Glomerular visceral epithelial cell (primary cell): ENCODE measurements around the gene PRTFDC1.
A peak's percentile ranks its signal among the peaks of the same experiment; 100 is the strongest.

Experiments used
- DNase-seq: peaks from one replicate; pipeline ENCODE4 v3.0.0-alpha.2; 2016; ENCODE audit errors: extremely low spot score

Gene PRTFDC1

DNA sequence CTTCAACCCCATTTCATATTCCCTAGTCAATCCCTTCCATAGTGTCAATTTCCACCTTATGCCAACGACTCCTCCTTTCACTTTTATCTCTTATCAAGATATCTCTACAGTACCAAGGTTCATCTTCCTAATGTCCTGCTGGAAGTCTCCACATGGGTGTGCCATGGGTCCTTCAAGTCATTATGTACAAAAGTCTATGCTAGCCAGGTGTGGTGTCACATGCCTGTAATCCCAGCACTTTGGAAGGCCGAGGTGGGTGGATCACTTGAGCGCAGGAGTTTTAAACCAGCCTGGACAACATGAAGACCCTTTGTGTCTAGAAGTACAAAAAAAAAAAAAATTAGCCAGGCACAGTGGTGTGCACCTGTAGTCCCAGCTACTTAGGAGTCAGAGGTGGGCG, 47.6 kb downstream of the PRTFDC1 start:
- no peak for DNase-seq

DNA sequence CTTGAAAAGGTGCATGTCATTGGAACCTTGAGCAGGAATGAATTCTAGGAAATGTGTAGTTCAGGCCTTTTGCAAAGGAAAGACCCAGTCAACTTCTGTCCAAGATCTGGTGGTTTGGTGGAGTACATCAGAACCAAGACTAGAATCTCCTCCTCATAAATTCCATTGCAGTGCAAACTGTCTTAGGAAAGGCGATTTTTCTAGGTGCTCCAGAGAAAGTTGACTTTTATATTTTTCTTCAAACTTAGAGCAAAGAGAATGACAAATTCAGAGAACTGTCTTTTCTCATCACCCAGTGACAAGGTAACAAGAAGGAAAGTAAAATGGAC, 50.0 kb downstream of the PRTFDC1 start:
- no peak for DNase-seq

DNA sequence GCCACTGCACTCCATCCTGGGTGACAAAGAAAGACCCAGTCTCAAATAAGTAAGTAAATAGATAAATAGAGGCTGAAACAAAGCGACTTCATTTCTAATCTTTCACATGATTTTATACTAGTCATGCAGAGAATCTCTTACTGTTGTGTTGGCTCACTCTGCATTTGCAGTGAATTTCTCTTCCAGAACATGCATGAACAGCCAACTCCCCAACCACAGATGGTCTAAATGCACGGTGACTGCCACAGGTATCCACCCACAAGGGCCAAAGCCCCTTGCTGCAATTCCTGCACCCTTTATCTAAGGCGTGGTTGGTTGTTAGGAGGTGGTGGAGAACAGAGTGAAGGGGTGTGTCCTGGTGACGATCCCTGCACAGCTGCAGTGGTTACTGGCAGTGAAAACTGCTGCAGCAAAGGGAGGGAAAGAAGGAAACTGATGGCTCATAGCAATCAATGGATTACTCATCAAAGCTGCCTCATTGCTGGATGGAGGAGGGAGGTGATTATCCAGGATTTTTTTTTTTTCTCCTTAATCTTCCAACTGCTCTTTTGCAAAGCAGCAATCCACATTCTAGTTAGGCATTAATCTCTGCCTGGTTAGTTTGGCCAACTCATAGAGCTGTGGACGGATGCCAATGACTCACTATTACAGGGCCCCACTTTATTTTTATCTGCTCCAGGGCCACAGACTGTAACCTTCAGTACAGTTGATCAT, 50.6 kb downstream of the PRTFDC1 start:
- DNase-seq = peak; percentile 97

DNA sequence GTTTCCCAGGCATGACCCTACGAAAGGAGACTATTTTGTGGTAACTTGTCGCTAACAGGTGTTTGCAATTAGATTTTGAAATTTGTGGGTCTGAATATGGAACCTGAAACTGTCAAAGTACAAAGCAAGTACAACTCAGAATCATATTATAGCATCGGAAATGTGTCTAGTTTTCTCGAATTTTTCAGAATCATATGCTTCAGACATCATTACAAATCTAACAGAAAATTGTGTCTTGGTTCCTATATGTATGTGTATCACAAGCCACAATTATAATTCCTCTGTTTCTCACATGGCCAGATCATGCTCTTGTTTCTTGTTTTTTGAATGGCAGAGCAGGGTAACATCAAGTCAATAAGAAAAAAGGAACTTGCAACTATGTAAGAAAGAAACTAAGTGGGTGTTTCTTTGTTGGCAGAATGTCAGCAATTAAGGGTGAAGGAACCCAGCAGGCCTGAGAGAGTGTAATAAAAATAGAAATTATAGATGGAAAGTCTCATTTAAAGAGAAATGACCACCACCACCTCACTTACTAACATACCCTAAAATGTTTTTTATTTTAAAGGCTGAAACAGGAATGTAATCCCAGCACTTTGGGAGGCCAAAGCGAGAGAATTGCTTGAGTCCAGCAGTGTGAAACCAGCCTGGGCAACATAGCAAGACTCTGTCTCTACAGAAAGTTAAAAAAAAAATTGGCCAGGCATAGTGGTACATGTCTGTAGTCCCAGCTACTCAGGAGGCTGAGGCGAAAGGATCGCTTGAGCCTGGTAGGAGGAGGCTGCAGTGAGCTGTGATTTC, 51.3 kb downstream of the PRTFDC1 start:
- no peak for DNase-seq

DNA sequence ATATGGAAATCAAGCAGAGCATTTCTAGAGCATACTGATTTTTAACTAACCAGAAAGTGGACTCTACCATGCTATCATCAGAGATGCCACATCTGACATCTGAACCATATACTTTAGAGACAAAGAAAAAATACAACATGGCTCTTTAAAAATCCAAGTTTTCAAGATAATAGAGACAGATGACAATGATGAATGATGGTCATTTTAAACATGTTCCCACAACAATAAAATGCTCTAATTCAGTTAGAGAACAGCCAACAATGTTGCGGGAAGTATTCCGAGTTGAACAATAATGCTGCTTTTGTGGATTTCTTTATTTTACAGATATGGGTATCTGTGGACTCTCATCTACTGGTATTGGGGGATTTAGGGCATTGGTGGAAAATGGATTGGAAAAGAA, 52.8 kb downstream of the PRTFDC1 start:
- DNase-seq = no peak

DNA sequence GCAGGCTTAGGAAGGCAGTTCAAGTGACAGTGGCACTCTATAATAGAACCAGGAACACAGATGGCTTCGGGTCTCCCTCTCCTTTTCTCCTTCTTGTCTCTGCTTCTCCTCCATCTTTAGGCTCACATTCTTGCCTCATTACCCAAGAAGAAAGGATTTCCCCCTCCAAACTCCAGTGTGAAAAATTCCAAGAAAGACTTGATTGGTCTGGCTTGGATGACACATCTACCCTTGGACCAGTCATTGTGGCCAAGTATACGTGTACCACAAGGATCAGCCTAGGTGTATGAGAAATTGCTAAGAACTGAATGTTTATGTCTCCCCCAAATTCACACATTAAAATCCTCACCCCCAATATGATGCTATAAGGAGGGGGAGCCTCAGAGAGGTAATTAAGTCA, 53.9 kb downstream of the PRTFDC1 start:
- peak; percentile 9 for DNase-seq

DNA sequence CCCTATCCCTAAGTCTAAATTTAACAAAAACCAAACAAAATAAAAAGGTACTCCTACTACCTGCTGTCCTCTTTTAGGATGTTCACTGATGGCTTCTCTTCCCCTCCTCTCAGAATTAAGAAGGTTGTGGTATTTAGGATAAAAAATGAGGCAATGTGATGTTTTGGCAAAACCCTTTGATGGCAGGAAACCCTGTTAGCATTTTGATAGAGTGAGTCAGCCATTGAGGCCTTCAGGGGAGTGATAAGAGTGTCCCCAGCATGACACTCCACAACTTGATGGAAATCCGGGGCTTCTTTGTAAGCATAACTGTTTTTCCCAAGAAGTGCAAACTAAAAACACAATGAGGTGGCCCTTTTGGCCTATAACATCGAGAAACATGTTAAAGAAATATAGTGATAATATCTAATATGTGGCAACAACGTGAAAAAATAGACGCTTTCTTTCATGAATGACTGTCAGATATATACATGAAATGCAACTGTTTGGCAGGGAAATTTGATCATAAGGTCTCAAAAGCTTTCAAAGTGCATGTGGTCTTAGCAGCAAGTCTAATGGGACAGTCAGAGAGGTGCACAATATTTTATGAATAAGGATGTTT, 55.0 kb downstream of the PRTFDC1 start:
- DNase-seq = peak; percentile 13

DNA sequence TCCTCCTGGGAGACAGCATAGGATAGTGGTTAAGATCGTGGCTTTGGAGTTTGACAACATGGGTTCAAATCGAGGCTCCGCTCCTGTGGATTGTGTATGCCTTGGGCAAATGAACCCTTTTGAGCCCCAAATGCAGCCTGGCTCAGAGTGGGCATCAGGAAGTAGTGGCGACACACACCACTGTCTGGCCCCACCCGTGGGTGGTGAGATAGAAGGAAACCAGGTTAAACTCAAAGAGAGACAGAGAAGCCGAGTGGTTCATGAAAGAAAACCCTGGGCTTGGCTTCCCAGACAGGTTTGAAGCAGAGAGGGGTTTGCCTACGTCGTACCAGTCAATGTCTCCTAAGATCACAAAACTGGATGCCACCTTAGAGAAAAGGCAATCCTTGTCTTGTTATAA, 57.7 kb downstream of the PRTFDC1 start:
- DNase-seq = no peak

DNA sequence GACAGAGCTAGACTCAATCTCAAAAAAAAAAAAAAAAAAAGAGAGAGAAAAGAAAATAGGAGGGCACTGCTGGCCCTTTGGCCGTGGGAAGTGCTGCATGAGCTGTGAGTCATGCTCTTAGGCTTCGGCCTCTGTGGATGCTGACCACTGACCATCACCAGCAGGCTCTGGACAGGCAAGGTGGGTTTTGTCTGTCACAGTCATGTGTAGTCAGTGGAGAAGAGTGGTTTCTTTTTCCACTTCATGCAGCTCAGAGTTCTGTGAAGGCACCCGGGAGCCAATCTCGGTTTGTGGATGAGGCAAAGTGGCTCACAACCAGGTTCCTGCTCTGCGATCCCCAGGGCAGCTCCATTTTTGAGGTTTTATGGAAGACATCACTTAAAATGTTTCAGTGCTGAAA, 58.1 kb downstream of the PRTFDC1 start:
- DNase-seq = peak; percentile 92

DNA sequence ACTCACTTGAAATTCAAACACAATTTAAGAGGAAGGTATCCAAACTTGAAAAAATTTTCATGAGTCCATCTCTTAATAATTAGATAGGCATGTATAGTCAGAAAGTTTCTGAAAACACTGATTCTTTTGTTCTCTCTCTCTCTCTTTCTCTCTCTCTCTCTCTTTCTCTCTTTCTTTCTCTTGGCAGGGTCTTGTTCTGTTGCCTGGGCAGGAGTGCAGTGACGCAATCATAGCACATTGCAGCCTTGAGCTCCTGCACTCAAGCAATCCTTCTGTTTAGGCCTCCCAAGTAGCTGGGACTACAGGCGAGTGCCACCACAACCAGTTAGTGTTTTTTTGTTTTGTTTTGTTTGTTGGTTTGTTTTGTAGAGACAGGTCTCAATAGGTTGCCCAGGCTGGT, 59.3 kb downstream of the PRTFDC1 start:
- DNase-seq = no peak

DNA sequence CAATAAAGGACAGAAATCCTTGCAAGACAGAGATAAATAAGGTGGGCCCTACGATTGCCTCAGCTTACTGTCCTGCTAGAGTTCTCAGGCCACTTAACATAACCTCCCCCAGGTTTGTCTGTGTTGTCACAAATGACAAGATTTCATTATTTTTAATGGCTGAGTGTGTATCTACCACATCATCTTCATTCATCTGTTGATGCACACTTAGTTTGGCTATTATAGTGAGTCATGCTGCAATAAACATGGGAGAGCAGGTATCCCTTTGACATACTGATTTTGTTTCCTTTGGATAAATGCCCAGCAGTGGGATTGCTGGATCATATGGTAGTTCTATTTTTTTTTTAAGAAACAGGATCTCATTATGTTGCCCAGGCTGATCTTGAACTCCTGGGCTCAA, 60.6 kb downstream of the PRTFDC1 start:
- peak; percentile 77 for DNase-seq

DNA sequence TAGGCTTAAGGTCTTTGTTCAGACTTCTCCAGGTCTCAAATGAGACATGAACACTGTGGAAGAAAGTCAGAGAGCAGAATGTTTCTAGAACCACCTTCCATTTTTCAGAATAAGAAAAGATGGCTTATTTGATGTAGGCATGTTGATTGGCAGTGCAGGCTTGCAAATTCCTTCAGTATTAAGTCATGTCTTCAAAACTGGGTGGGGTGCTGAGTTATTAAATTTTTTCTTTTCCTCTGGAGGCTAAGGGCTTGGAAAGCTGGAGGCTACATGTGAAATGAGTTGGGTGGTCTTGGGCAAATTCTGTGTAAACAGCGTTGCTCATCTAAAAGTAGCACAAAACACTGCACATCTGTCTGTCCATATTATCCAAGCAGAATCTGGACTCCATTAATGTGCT, 62.8 kb downstream of the PRTFDC1 start:
- DNase-seq = no peak

DNA sequence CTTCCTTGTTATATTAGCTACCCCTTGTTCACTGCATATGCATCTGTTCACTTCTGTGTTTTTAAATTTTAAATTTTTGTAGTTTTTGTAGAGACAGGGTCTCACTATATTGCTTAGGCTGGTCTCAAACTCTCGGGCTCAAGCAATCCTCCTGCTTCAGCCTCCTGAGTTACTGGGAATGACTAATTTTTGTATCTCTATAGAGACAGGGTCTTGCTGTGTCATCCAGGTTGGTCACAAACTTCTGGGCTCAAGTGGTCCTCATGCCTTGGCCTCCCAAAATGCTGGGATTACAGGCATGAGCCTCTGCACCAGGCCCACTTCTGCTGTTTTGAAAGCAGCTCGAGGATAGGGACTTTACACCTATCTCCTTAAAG, 64.6 kb downstream of the PRTFDC1 start:
- DNase-seq = no peak

DNA sequence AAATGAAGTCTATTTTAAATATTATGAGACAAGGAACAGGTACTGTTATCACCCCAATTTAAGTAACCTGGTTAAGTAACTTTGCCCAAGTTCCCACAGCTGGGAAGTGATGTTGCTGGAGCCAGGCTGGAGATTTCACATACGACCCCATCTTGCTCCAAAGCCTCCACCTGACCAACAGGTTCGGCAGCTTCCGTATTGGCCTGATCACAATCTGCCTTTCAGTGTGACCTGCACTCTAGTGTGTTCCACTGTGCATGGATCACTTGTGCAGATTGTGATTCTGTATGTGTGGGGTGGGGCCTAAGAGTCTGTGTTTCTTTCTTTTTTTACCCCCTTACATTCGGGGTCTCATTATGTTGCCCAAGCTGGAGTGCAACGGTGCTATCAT, 66.1 kb downstream of the PRTFDC1 start:
- no peak for DNase-seq

DNA sequence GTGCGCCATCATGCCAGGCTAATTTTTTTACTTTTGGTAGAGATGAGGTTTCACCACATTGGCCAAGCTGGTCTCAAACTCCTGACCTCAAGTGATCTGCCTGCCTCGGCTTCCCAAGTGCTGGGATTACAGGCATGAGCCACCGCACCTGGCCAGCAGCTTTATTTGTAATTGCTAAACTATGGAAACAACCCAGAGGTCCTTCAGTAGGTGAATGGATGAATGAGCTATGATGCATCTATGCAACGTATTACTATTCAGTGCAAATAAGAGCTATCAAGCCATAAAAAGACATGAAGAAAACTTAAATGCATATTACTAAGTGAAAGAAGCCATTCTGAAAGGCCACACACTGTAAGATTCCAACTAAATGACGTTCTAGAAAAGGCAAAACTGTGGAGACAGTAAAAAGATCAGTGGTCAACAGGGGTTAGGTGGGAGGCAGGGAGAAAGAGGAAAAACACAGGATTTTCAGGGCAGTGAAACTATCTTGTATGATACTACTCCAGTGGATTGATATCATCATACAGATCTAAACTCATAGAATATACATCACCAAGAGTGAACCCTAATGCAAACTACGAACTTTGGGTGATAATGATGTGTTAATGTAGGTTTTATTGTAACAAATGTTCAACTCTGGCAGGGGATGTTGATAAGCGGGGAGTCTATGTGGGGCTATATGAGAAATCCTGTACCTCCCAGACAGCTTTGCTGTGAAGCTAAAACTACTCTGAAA, 66.7 kb downstream of the PRTFDC1 start:
- no peak for DNase-seq

DNA sequence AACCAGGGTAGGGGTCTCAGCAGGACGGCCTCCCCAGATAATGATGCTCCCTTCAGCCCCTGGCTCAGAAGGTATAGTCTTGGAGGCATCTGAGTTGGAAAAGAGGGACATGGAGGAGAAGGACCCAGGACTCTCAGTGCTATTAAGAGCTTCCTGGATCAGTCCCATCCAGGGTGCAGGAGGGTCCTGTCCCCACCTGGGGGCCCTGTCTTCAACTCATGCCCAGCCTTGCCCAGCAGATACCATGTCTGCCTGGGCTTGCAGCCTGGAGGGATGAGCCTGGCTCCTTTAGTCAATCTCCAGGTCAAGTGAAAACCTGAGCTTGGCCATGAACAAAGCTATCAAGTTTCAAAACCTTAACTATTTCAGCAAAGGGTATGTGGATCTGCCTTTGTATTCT, 67.6 kb downstream of the PRTFDC1 start:
- no peak for DNase-seq

DNA sequence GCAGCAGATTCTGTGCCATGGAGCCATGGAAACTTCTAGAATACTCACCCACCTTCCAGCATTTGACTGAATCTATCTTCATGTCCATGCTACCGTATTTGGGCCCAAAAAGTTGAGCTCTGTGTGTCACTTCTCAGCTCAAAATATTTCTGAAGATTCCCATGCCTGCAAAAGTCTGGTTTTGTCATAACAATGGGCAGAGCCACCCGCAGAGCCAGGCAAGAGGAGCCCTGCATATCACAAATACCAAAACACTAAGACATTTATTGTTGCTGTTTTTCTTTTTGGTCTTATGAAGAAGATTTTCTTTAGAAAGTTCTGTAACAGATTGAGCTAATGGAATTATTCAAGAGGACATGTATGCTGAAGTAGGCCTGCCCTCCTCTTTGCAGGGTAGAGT, 68.1 kb downstream of the PRTFDC1 start:
- no peak for DNase-seq

DNA sequence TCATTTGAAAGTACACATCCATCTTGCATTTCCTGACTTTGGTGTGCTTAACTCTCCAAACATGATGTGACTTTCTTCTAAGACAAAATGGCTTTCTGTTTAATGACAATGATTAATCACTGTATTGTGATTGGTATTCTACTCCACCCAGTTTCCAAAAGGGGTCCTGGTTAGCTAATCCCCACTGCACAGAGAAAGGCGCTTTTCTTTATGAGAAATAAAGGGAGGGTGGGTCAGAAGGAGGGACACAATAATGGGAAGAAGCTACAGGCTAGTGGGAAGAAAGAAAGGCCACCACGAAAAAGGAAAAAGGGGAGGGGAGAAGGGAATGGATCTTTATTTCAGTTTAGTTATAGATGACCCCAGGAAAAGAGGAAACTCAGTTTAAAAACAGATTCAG, 69.2 kb downstream of the PRTFDC1 start:
- DNase-seq = no peak

DNA sequence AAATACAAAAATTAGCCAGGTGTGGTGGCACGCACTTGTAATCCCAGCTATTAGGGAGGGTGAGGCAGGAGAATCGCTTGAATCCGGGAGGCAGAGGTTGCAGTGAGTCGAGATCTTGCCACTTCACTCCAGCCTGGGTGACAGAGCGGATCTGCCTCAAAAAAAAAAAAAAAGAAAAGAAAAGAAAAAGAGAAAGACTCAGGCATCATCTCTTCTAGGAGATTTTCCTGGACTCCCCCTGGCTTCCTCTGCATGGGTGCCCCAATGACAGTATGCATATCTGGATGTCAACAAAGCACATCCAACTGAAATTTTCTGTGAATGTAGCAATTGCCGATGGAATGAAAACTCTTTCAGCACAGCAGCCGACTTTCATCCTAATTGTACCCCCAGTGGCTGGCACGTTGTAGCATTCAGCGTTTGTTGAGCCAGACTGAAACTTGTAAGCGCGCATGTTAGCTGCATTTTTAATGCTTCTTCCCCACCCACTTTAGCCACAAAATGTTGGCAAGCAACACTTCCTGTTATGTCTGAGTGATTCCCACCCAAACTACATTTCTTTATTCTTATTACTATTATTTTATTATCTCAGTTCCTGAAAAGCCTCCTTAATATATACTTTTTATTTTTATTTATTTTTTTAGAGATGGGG, 70.2 kb downstream of the PRTFDC1 start:
- peak; percentile 64 for DNase-seq

DNA sequence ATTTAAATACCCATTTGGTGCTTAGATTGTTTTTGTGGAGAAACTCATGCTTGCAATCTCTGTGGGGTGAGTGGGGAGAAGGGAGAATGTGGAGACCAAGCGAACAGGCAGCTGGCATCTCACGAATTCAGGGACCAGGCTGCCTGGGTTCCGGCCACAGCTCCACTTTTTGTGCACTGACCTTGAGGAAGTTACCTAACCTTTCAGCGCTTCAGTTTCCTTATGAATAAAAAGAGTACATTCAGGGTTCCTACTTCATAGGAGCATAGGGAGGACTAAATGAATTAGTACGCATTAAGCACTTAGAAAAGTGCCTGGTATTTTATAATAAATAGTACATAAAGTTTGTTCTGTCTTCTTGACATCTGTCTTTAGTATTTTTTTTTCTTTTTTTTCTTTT, 72.5 kb downstream of the PRTFDC1 start:
- no peak for DNase-seq

DNA sequence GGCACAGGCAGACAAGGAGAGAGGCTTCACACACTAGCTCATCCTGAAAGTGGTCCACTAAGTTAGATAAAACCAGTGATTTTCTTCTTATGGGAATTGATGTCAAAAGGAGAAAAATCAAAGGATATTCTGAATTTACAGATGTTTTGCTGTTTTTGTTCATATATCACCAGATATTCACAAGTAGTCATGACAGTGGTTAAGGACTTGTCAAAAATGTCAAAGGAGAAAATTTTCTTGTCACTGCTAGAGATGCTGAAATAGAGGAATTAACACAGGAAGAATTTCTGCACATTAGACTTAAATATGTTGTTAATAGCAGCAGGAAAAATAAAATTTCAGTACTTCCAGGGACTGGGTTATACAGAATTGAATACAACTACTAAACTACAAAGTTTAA, 78.3 kb downstream of the PRTFDC1 start:
- DNase-seq = no peak

DNA sequence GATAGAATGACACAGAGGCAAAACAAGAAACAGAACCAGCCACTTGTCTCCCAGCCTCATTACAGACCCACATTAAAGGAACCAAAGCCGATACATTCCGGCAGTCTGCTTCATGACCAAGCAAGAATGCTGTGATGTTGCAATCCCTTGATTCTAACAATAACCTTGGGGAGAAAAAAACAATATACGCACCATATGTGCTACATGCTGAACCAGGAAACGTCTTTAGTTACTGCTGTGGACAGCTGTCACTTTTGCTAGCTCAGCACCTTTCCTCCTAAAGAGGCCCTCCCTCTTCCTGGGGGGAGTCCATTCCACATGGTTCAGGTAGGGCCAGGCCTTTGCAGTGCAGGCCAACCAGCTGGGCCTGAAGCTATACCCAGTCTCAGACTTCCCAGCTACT, 79.1 kb downstream of the PRTFDC1 start:
- peak; percentile 53 for DNase-seq
